Chondrocyte (in vitro differentiated cells): ENCODE results near the gene DIAPH2. TPM values are rescaled to one million over a fixed set of nuclear protein-coding genes. Genes with fewer than 3 reads are reported as not detected.

Experiments
- DNase-seq: peaks from one replicate; pipeline ENCODE4 v3.0.0; 2021; ENCODE audit warnings: mixed read lengths, low spot score
- H3K27ac Mint-ChIP-seq: one replicate; pipeline ENCODE4 v1.8.0; 2021; ENCODE audit warnings: mild to moderate bottlenecking, moderate library complexity, mixed read lengths; ENCODE audit not compliant: unreplicated experiment
- H3K27me3 Mint-ChIP-seq: 2 replicates; pipeline ENCODE4 v1.8.0; 2021; ENCODE audit warnings: low read depth, mixed read lengths
- H3K36me3 Mint-ChIP-seq: 2 replicates; pipeline ENCODE4 v1.8.0; 2021; ENCODE audit warnings: low read depth, mixed read lengths
- H3K4me1 Mint-ChIP-seq: 2 replicates; pipeline ENCODE4 v1.8.0; 2021; ENCODE audit warnings: low read depth, mild to moderate bottlenecking, mixed read lengths
- H3K4me3 Mint-ChIP-seq: one replicate; pipeline ENCODE4 v1.8.0; 2021; ENCODE audit warnings: mild to moderate bottlenecking, moderate library complexity, mixed read lengths; ENCODE audit not compliant: unreplicated experiment
- H3K9me3 Mint-ChIP-seq: 2 replicates; pipeline ENCODE4 v1.8.0; 2021; ENCODE audit warnings: low read depth, mixed read lengths
- total RNA-seq: library from RNA; stranded (reverse); gene quantifications from 3 replicates; pipeline ENCODE4 v1.2.1, GENCODE V29; 2021
- TF ChIP-seq, protein P1 (sequence below): fragments of 200-600 bp; sonication (generic); IDR thresholded peaks from 2 replicates; pipeline ENCODE4 v1.5.0; 2021; ENCODE audit warnings: antibody characterized with exemption, mild to moderate bottlenecking, moderate library complexity

The DIAPH2 gene
- total RNA-seq, 1 donor from 2014 or later = 14.5 TPM

DNA sequence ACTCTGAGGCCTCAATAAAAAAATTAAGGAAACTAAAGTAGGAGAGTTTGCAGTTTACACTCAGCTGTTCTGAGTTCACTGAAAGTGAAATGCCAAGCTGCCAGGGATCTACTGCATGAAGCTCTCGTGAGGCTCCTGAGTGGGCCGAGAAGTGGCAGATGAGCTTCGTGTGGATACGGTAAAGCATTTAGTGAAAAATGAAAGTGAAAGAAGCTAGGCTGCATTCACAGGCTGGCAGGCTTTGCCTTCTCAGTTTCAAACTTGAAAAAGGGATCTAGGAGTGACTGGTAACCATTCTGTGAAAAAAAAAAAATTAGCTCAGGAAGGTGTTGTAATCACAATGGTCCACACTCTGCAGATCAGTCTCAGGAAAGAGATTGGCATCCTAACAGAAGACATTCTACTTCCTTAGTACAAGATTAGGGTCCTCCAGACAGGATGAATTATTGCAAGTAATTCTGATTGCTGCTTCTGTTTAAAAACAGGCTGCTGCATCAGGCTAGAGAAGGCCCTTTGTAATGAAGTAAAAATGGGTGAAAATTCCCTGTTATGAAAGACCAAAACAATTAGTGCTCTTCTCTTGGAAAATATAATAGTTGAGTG, 879.0 kb downstream of the DIAPH2 start:
- Mint-ChIP-seq H3K4me1 (peaks cover 8% of the 10 kb centered on the region), H3K9me3 (no peaks in the 10 kb centered on the region), H3K4me3 (peak overlapping the region; percentile 60), H3K36me3 (no peaks in the 10 kb centered on the region), H3K27ac (peak overlapping the region; percentile 79), H3K27me3 (no peaks in the 10 kb centered on the region)
- TF ChIP-seq, protein P1, sequence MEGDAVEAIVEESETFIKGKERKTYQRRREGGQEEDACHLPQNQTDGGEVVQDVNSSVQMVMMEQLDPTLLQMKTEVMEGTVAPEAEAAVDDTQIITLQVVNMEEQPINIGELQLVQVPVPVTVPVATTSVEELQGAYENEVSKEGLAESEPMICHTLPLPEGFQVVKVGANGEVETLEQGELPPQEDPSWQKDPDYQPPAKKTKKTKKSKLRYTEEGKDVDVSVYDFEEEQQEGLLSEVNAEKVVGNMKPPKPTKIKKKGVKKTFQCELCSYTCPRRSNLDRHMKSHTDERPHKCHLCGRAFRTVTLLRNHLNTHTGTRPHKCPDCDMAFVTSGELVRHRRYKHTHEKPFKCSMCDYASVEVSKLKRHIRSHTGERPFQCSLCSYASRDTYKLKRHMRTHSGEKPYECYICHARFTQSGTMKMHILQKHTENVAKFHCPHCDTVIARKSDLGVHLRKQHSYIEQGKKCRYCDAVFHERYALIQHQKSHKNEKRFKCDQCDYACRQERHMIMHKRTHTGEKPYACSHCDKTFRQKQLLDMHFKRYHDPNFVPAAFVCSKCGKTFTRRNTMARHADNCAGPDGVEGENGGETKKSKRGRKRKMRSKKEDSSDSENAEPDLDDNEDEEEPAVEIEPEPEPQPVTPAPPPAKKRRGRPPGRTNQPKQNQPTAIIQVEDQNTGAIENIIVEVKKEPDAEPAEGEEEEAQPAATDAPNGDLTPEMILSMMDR = no peak
- no peak for DNase-seq

DNA sequence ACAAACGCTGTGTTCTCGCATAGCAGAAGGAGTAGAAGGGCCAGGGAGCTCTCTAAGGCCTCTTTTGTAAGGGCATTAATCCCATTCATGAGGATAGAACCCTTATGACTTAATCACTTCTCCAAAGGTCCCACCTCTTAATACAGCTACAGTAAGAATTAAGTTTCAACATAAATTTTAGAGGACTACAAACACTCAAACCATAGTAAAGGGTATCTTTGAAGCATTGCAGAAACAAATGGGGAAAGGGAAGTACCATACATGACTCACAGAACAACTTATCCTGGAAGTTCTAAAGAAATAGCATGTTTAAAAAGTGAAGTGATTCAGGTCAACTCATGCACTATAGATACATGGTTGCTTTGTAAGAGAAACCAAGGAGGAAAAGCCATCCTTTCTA, 879.9 kb downstream of the DIAPH2 start:
- TF ChIP-seq, protein P1 = no peak
- Mint-ChIP-seq H3K4me1 (peaks cover 8% of the 10 kb centered on the region), H3K27me3 (no peaks in the 10 kb centered on the region), H3K9me3 (no peaks in the 10 kb centered on the region), H3K4me3 (no peak overlapping the region), H3K27ac (no peak overlapping the region), H3K36me3 (no peaks in the 10 kb centered on the region)
- no peak for DNase-seq

DNA sequence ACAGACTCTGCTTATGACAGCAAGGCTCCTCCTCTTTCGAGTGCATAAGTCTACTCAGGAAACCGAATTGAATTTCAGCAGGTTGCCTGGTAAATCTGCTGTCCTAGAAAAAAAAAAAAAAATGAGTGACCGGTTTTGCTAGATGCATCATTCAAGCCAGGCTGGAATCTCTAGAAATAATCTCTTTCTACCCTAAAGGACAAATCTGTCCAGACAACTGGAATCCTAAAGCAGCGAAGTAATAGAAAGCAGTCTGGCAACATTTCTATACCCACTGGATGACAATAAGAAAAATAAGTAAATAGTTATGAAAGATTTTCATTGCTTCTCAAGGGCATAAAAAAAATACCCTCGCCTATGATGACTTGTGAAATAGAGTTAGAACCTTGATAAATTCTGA, 902.5 kb downstream of the DIAPH2 start:
- DNase-seq = no peak
- H3K27me3 Mint-ChIP-seq = no peaks in the 10 kb centered on the region
- H3K36me3 Mint-ChIP-seq = no peaks in the 10 kb centered on the region
- no peak overlapping the region for H3K27ac Mint-ChIP-seq
- H3K9me3 Mint-ChIP-seq = peaks cover 4% of the 10 kb centered on the region
- H3K4me1 Mint-ChIP-seq = no peaks in the 10 kb centered on the region
- no peak overlapping the region for H3K4me3 Mint-ChIP-seq
- TF ChIP-seq, protein P1 = no peak

DNA sequence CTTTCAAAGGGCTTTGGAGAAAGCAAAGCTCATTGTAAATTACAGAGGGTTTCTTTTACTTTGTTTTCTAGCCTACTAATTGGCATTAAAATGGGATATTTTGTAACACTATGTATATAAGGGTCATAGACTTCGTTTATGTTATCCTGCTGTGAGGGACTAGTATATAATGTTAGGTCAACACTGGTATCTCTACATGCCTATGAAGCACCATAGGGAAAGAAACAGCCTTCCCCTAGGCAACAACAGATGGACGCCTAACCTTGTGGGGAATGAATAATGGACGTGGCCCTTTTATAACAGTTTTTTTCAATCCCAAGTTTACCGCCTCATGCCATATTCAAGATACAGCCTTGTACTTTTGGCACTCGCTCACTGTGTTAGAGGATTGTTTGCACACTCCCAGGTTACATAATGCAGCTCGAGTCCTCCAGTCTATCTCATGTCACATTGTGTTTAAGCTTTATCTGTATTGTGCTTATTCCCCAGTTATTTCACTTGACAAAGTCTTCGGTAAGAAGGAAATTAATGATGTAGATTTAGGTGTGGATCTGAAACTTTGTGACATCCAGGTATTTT, 910.1 kb downstream of the DIAPH2 start:
- TF ChIP-seq, protein P1 = no peak
- H3K9me3 Mint-ChIP-seq = no peaks in the 10 kb centered on the region
- H3K27me3 Mint-ChIP-seq = no peaks in the 10 kb centered on the region
- H3K27ac Mint-ChIP-seq = no peak overlapping the region
- no peaks in the 10 kb centered on the region for H3K4me1 Mint-ChIP-seq
- no peak for DNase-seq
- H3K4me3 Mint-ChIP-seq = no peak overlapping the region
- no peaks in the 10 kb centered on the region for H3K36me3 Mint-ChIP-seq

DNA sequence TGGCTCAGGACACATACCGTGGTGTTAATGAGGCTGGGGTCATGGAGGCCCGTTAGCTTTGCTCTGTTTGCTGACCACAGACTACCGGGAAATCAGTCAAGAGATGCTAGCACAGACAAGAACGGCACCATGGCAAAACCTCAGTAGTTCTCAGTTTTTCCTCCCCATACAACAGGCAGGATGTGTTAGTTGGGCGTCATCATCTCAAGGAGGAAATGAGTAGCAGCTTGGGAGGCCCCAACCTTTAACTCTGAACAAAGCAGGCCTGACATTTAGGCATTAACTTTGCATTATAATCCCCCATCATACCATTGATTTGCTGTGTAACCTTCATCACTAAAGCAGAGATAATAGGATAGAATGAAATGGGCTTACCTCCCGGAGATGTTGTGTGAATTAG, 913.3 kb downstream of the DIAPH2 start:
- no peaks in the 10 kb centered on the region for H3K36me3 Mint-ChIP-seq
- H3K9me3 Mint-ChIP-seq = peaks cover 4% of the 10 kb centered on the region
- TF ChIP-seq, protein P1 = no peak
- H3K4me3 Mint-ChIP-seq = no peak overlapping the region
- no peaks in the 10 kb centered on the region for H3K27me3 Mint-ChIP-seq
- no peaks in the 10 kb centered on the region for H3K4me1 Mint-ChIP-seq
- DNase-seq = no peak
- no peak overlapping the region for H3K27ac Mint-ChIP-seq
